Spleen (tissue), 11 donors: ENCODE data around the gene ANTXR2. TPM values are rescaled to one million over a fixed set of nuclear protein-coding genes. Genes with fewer than 3 reads are reported as not detected.

Experiments
- DNase-seq: peaks from one replicate; pipeline ENCODE4 v3.0.0-alpha.2; 2020
- H3K27ac ChIP-seq, 8 donors: fragments of 200-600 bp; sonication (generic) in 7 of 8; 1 replicate in 4 of 8; 2 replicates in 4 of 8; pipeline versions ENCODE4 v1.5.0 to v1.8.0; 2016 to 2021; ENCODE audit warnings: inconsistent platforms in 4 of 8, mild to moderate bottlenecking in 4 of 8, moderate library complexity in 1 of 8
- H3K27me3 ChIP-seq, 7 donors: fragments of 200-600 bp; sonication (generic) in 6 of 7; replicated peaks in 1 of 7; 1 replicate in 4 of 7; 2 replicates in 3 of 7; pipeline versions ENCODE4 v1.5.0 to v1.8.0; 2016 to 2021; ENCODE audit warnings: inconsistent platforms in 3 of 7, mild to moderate bottlenecking in 1 of 7
- H3K36me3 ChIP-seq, 6 donors: fragments of 200-600 bp; sonication (generic) in 5 of 6; 1 replicate in 4 of 6; 2 replicates in 2 of 6; pipeline versions ENCODE4 v1.5.0 to v1.8.0; 2016 to 2021; ENCODE audit warnings: inconsistent platforms in 2 of 6
- H3K4me1 ChIP-seq, 6 donors: fragments of 200-600 bp; sonication (generic) in 5 of 6; 1 replicate in 3 of 6; 2 replicates in 3 of 6; pipeline versions ENCODE4 v1.5.0 to v1.8.0; 2016 to 2021; ENCODE audit warnings: inconsistent platforms in 3 of 6
- H3K4me3 ChIP-seq, 8 donors: fragments of 200-600 bp; sonication (generic) in 7 of 8; 1 replicate in 4 of 8; 2 replicates in 4 of 8; pipeline versions ENCODE4 v1.5.0 to v1.8.0; 2016 to 2021; ENCODE audit warnings: inconsistent platforms in 4 of 8, mild to moderate bottlenecking in 4 of 8, moderate library complexity in 2 of 8
- H3K9me3 ChIP-seq, 8 donors: fragments of 200-600 bp; sonication (generic) in 7 of 8; 1 replicate in 4 of 8; 2 replicates in 4 of 8; pipeline versions ENCODE4 v1.5.0 to v1.8.0; 2016 to 2021; ENCODE audit warnings: inconsistent platforms in 4 of 8
- CTCF ChIP-seq, 11 experiments: fragments of 200-600 bp in 7 of 11; fragments of 450-650 bp in 4 of 11; sonication (generic) in 4 of 11; IDR thresholded peaks in 8 of 11; conservative IDR thresholded peaks in 3 of 11; 1 replicate in 7 of 11; 2 replicates in 4 of 11; pipeline versions ENCODE4 v1.4.0 to v1.8.0; 2016 to 2021; ENCODE audit warnings: antibody characterized with exemption in 11 of 11, inconsistent platforms in 4 of 11, mild to moderate bottlenecking in 1 of 11
- POLR2A ChIP-seq, 3 donors: fragments of 450-650 bp; IDR thresholded peaks; one replicate each; pipeline ENCODE4 v1.5.1; 2017; ENCODE audit warnings: antibody characterized with exemption in 3 of 3, mild to moderate bottlenecking in 1 of 3
- POLR2AphosphoS5 ChIP-seq, 3 donors: sonication (generic); formaldehyde crosslinking; IDR thresholded peaks; one replicate each; pipeline ENCODE4 v1.5.1; 2017; ENCODE audit warnings: antibody characterized with exemption in 3 of 3
- WGBS, 5 donors: extraction: QIAGEN DNeasy Blood & Tissue Kit in 3 of 5; methylation state at CpG; one replicate each; pipeline versions ENCODE4 v1.1.5 to v1.1.7; 2013 to 2018; 5-methylcytosine and 5-hydroxymethylcytosine counted together
- intact Hi-C: fragments of 100-400 bp; cut with DNase I; formaldehyde crosslinking; loops from one replicate; pipeline ENCODE4 v1.15.0; 2023; ENCODE audit warnings: low total_unique reads
- polyA plus RNA-seq, 3 donors: library from polyadenylated mRNA; stranded (reverse); fragments of 200-250 nt; gene quantifications; one replicate each; pipeline ENCODE4 v1.2.1, GENCODE V29; 2013
- total RNA-seq, 7 donors: library from RNA; depleted of rRNA in 3 of 7; stranded (reverse); fragments of >200 nt in 3 of 7; fragmentation: NEBNext Ultra II Directional in 4 of 7; extraction: Animal tissue kit (Norgen Biotek cat#: 25700) in 4 of 7; gene quantifications; one replicate each; pipeline versions ENCODE4 v1.1.0 to v1.2.1, GENCODE V29; 2016 to 2021
- donor health status: healthy with polysubstance abuse.
- donor health status: DM: no; HTN: no; CAD: no; lungs with moderate emphysema.
- donor health status: DM: no; HTN: no; CAD: no.
- donor health status: Bipolar disorder and iron deficiency.
- donor health status: healthy.
- donor health status: DM: no; HTN: no; CAD: no.
- donor health status: DM: yes; HTN: yes; CAD: no.

The ANTXR2 gene
- total and polyA plus RNA-seq, 10 donors, result 3.7 to 56.3 (median 37.3) TPM

- H3K36me3 ChIP-seq, result no peaks in the 10 kb centered on the region
- DNase-seq, result no peak
- H3K27me3 ChIP-seq, result peaks cover 0 to 7% (median 0%) of the 10 kb centered on the region in 7 donors
- intact Hi-C loops, result no loop called here
- H3K27ac ChIP-seq, result no peak overlapping the region
- 80 to 93% (median 86%) methylated on average over 1 of the region's 1 CpG for WGBS, 5 donors
- no peak for TF ChIP-seq CTCF (IDR thresholded peaks at IDR 0.05 in 8 of 11, conservative IDR thresholded peaks at IDR 0.05 in 3 of 11)
- no peak for TF ChIP-seq POLR2AphosphoS5 (IDR thresholded peaks at IDR 0.05)
- no peak for TF ChIP-seq POLR2A (IDR thresholded peaks at IDR 0.05)
- H3K4me1 ChIP-seq, result no peaks in the 10 kb centered on the region
- H3K4me3 ChIP-seq, result no peak overlapping the region
- H3K9me3 ChIP-seq, result peaks cover 0 to 1% (median 0%) of the 10 kb centered on the region in 8 donors
Observed at GRCh38 chr4:79872738-79873137, 200.3 kb downstream of the ANTXR2 start.

GRCh38 chr4:79871961-79872360 lies 201.1 kb downstream of the ANTXR2 start:
- Histone ChIP-seq H3K36me3 (no peaks in the 10 kb centered on the region), H3K4me3 (no peak overlapping the region), H3K27me3 (peaks cover 0 to 10% (median 0%) of the 10 kb centered on the region in 7 donors), H3K4me1 (no peaks in the 10 kb centered on the region), H3K9me3 (no peaks in the 10 kb centered on the region), H3K27ac (no peak overlapping the region)
- 56 to 63% (median 60%) methylated on average over 3 of the region's 3 CpGs for WGBS, 5 donors
- intact Hi-C loops, result no loop called here
- TF ChIP-seq POLR2AphosphoS5 (IDR thresholded peaks at IDR 0.05), result no peak
- no peak for TF ChIP-seq CTCF (IDR thresholded peaks at IDR 0.05 in 8 of 11, conservative IDR thresholded peaks at IDR 0.05 in 3 of 11)
- no peak for DNase-seq

GRCh38 chr4:79869597-79870237 lies 203.3 kb downstream of the ANTXR2 start:
- no peaks in the 10 kb centered on the region for H3K9me3 ChIP-seq
- no peak overlapping the region for H3K4me3 ChIP-seq
- 61 to 81% (median 73%) methylated on average over 4 of the region's 4 CpGs for WGBS, 5 donors
- no peak for DNase-seq
- peaks cover 0 to 10% (median 0%) of the 10 kb centered on the region in 7 donors for H3K27me3 ChIP-seq
- no peaks in the 10 kb centered on the region for H3K36me3 ChIP-seq
- H3K27ac ChIP-seq, result no peak overlapping the region
- no peaks in the 10 kb centered on the region for H3K4me1 ChIP-seq
- intact Hi-C loops, result no loop called here
- TF ChIP-seq CTCF (IDR thresholded peaks at IDR 0.05 in 8 of 11, conservative IDR thresholded peaks at IDR 0.05 in 3 of 11) (no peak), POLR2A (IDR thresholded peaks at IDR 0.05) (no peak), POLR2AphosphoS5 (IDR thresholded peaks at IDR 0.05) (no peak)

- no peak for TF ChIP-seq POLR2AphosphoS5 (IDR thresholded peaks at IDR 0.05)
- TF ChIP-seq POLR2A (IDR thresholded peaks at IDR 0.05), result no peak
- no peak for TF ChIP-seq CTCF (IDR thresholded peaks at IDR 0.05 in 8 of 11, conservative IDR thresholded peaks at IDR 0.05 in 3 of 11)
- no peak overlapping the region for H3K4me3 ChIP-seq
- H3K4me1 ChIP-seq, result no peaks in the 10 kb centered on the region
- intact Hi-C loops, result no loop called here
- no peak for DNase-seq
- no peaks in the 10 kb centered on the region for H3K9me3 ChIP-seq
- WGBS, 5 donors, result 42 to 73% (median 54%) methylated on average over 2 of the region's 2 CpGs
- no peaks in the 10 kb centered on the region for H3K36me3 ChIP-seq
- peaks cover 0 to 10% (median 0%) of the 10 kb centered on the region in 7 donors for H3K27me3 ChIP-seq
- no peak overlapping the region for H3K27ac ChIP-seq
Observed at GRCh38 chr4:79865201-79865597, 207.8 kb downstream of the ANTXR2 start.
